Right kidney (tissue), 1 donor: ENCODE results near the gene ACTL8.

Experiments used
- DNase-seq: peaks from one replicate; pipeline ENCODE4 v3.0.0-alpha.2; 2016

The ACTL8 gene

DNA sequence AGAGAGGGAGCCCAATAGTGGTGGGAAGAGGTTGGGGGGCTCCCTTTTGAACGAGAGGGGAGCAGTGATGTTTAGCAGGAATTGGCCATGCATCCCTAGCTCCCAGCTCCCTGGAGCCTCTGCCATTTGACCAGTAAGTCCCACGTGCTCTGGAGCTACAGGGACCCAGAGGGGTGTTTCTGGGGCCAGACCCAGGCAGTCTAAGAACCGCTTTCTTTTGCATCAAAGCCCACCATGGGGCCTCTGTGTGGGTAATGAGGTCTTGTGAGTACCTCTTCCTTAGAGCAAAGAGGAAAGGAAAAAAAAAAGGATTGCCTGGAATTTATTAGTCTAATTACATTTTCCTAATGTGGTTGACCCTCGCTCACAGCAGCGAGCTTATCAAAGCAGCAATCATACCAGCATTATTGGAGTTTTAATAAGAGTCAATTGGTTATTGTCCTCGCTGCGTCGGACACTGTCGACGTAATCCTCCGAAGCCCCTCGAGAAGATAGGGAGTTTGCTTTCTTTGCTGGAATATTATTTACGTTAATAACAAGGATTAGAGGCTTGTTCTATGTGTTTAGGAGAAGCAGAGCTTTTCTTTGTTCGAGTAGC is 17.6 kb downstream of the ACTL8 start:
- no peak for DNase-seq

- DNase-seq = no peak
These were observed 18.6 kb downstream of the ACTL8 start for GRCh38 chr1:17773591-17774326.

DNA sequence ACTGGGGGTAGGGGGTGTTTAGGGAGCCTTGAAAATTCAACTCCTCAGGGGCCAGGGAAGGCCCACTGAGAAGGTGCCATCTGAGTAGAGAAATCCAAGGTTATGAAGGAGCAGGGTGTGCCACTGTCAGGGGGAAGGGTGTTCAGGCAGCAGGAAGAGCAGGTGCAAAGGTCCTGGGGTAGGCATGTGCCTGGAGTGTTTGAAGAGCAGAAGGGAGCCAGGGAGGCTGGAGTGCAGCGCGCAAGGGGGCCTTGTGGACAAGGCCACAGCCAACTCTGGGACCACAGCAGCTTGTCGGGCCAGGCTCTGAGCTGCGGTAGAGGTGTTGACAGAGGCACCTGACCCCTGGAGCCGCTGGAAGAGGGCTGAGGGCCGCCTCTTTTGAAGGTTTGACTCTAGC is 19.3 kb downstream of the ACTL8 start:
- DNase-seq = no peak

- no peak for DNase-seq
These were observed 20.7 kb downstream of the ACTL8 start for GRCh38 chr1:17775796-17776195.

DNA sequence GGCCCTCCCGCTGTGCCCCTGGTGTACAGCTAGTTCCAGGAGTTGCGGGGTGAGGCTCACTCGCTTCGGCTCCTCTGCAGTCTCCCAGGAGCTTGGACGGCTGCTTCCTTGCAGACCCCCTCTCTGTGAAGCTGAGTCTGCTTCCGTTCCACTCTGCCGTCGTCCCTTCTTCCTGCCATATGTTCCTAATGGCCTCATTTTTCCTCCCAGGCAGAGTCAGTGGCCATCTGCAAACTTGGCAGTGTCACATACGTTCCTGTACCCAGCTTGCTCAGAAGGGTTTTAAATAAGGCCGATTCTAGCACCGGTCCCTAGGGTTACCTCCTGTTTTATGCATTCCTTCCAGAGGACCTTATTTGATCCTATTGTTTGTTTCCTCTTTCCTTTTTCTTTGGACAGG is 21.3 kb downstream of the ACTL8 start:
- DNase-seq = no peak

DNA sequence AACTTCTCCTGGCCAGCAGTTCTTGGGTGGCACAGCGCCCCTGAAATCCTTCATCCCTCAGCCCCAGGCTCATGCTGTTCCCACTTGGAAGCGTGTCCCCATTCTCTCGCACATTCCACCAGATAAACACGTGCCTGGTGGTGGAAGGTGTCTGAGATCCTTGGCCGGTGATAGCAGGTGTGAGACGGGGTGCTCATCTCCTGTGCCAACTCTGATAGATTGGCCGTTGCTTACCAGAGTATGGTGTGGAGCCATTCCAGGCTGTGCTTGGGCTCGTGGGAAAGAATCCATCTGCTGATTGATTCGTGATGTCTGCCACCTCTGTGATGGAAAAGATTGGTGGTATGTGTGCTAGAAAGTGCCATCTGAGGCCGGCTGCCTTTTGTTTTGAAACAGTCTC is 22.2 kb downstream of the ACTL8 start:
- no peak for DNase-seq

DNA sequence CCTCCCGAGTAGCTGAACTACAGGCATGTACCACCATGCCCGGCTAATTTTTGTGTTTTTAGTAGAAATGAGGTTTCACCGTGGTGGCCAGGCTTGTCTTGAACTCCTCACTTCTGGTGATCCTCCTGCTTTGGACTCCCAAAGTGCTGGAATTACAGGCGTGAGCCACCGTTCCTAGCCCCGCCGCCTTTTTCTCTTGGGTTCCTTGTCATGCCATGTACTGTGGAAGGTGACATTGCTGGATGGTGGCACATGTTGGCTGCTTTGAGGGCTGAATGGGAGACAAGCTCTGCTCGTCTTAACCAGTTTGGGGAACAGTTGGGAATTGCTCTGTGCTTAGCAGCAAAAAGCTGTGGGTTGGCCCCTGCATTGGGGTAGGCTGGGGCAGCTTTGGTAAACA is 22.7 kb downstream of the ACTL8 start:
- DNase-seq = no peak

GRCh38 chr1:17780916-17781315 is 25.8 kb downstream of the ACTL8 start:
- DNase-seq = no peak

DNA sequence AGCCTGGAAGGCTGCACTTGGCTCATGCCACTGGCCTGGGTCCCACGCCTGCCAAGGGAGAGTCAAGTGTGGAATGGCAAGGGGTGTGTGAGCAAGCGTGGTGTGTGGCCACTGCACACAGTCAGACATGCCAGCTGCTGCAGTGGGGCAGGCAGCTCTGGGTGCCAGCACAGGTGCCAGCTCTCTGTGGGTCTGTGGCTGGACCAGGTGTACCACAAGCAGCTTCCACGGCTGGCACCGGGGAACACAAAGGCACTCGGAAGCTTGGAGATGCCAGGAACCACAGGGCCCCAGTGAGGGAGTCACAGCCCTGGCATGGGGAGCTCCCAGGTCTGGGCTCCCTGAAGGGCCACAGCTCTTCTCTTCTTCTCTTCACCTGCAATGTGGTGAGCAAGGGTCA is 34.8 kb downstream of the ACTL8 start:
- DNase-seq = no peak

DNA sequence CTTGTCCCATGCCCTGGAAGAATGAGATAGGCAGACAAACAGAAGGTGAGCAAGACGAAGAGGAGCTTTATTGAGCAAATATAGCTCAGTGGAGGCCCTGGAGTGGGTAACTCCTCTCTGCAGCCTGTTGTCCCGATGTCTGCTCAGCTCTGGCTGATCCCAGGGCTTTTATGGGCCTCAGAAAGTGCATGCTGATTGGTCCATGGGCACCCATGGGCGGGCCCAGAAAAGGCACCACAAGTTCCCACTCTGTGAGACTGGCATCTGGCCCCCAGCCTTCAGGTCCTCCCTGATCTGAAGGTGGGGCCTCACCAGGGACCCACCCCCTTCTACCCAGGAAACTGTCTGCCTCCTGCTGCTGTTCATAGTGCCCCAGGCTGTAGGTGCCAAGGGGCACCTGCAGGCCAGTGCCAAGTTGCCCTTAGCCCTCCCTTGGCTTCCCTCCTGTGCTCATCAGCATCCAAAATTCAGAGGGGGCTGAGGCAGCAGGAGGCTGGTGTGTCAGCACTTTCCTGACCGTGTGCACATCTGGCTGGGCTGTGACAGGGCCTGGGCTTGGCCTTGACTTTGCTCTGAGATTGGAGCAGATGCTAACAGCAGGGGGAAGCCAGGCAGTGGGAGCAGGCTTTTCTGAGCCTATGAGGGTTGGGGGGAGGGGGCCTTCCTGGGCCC is 35.4 kb downstream of the ACTL8 start:
- no peak for DNase-seq

DNA sequence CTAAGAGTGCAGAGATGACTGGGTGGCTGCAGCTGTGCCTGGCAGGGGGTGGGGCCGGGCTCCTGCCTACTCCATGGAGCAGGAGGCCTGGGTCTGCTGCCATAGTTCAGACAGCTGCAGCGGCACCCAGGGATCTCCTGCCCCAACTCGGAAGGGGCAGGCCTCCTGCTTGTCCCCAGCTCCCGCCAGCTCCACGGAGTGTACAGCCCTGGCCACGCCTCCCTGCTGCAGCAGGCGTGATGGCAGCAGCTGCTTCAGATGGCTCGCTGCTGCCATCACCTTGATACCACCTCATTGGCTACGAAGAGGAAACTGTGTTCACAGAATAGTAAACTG is 35.9 kb downstream of the ACTL8 start:
- DNase-seq = no peak

DNA sequence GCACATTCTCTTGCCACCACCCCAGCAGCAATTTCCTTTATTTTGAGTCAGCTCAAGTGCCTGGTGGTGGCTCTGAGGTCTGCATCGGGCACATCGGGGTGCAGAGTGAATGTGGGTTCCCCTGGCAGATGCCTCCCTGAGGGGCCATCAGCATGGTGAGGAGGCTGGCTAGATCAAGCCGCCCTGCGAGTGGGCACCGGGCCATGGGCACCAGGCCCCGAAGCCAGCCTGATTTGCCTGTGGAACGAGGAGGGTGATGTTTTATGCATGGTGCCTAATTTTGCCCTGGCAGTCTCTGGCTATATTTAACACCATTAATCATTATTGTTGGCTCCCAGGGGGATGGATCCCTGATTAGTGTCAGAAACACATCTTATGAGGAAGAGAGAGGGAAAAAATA is 36.3 kb downstream of the ACTL8 start:
- no peak for DNase-seq

DNA sequence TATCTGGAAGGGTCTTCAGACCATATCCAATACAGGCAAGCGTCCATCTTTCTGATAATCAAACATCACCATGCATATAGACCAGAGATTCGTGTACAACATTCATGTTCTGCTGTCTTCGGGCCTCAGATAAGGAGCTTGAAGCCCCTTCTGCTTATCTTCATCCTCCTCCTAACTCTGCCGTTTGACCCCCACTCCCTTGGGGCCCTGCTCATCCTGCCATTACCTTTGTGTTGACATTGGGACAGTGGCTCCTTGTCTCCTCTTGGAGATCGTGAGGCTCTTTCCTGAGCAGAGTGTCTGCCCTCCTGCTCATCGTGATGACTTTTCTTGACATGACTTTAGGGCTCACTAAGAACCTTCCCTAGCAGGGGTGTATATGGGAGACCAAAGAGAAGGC is 37.3 kb downstream of the ACTL8 start:
- no peak for DNase-seq

DNA sequence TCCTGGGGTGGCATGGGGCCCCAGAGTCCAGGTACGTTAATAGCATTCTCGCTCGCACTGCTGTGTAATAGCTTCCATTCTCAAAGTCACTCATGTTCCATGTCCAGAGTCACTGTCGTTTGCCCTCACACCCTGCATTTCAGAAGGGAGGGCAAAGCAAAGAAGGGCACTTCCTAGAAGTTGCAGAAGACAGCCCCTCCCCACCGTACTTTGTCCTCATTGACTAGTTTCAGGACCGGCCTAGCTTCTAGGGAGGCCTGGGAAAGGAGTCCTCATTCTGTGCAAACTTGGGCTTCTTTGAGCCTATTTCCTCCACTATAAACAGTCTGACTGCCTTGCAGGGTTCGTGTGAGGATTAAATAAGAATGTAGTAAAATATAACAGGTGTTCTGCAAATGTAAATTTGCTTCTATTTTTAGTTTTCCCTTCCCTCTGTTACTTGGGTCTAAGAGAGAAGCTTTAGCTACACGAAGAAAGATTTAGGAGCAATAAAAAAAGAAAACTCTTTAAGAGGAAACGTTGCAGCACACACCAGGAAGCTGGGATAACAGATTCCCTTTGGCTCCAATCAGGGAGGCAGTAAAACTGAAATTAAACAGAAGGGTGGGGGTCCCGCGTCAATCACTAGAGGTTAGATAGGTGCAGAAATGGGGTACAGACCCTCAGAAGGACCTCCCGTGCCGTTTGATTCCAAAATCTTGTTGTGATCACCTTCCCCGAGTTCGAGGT is 40.1 kb downstream of the ACTL8 start:
- no peak for DNase-seq

GRCh38 chr1:17795836-17796645 is 40.9 kb downstream of the ACTL8 start:
- DNase-seq = no peak

DNA sequence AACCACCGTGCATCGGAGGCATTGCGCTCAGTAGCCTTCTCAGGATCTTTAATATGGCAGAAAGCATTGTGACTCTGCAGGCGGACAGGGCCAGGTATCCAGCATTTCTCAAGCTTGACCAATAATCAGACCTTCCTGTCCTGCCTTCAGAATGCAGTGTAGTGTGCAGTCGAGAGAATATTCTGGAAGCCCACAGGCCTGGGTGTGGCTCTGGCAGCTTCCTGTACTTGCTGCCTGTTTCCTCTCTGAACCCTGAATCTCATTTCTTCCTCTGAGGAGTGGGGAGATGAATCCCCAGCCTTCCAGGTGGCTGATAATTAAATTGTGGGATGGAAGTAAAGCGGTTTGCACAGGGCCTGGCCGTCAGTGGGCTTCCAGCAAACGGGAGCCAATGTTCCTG is 42.3 kb downstream of the ACTL8 start:
- DNase-seq = no peak

GRCh38 chr1:17798011-17798410 is 42.9 kb downstream of the ACTL8 start:
- no peak for DNase-seq

GRCh38 chr1:17798799-17799382 is 43.8 kb downstream of the ACTL8 start:
- no peak for DNase-seq

DNA sequence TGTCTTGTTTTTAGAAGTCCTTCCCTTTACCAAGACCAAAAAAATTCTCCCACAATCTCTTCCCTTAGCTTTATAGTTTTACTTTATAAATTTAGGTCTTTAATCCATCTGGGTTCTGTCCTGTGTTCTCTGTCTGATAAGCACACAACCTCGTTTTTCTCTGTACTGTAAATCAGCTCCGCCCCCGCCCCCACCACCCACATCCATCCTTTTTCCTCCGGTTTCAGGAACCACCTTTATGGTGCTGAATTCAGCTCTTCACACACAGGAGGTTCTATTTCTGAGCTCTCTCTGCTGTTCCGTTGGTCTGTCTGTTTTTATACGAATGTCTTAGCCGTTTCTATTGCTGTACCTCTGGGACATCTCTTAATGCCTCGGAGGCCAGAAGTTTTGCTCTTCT is 44.5 kb downstream of the ACTL8 start:
- no peak for DNase-seq

GRCh38 chr1:17802164-17802563 is 47.0 kb downstream of the ACTL8 start:
- no peak for DNase-seq

GRCh38 chr1:17802945-17803344 is 47.8 kb downstream of the ACTL8 start:
- no peak for DNase-seq
